Endodermal cell (in vitro differentiated cells): ENCODE measurements around the gene NPW. TPM values are rescaled to one million over a fixed set of nuclear protein-coding genes. Genes with fewer than 3 reads are reported as not detected.

Source experiments
- DNase-seq: peaks from one replicate; pipeline ENCODE4 v3.0.0-alpha.2; 2017
- H3K27ac ChIP-seq: 2 replicates; pipeline ENCODE4 v1.5.1; 2013; ENCODE audit warnings: mild to moderate bottlenecking, low read depth, low read length, moderate library complexity
- H3K27me3 ChIP-seq: 2 replicates; pipeline ENCODE4 v1.6.1; 2013; ENCODE audit warnings: mild to moderate bottlenecking, low read length, moderate library complexity; ENCODE audit not compliant: insufficient read depth, control insufficient read depth, poor library complexity, severe bottlenecking
- H3K36me3 ChIP-seq: 2 replicates; pipeline ENCODE4 v1.7.0; 2013; ENCODE audit warnings: mild to moderate bottlenecking, low read length, moderate library complexity; ENCODE audit not compliant: control insufficient read depth, insufficient read depth
- H3K4me1 ChIP-seq: one replicate; pipeline ENCODE4 v1.7.0; 2013; ENCODE audit warnings: low read length; ENCODE audit not compliant: control insufficient read depth, insufficient read depth
- H3K4me3 ChIP-seq: 2 replicates; pipeline ENCODE4 v1.5.1; 2013; ENCODE audit warnings: mild to moderate bottlenecking, low read length, moderate library complexity
- H3K9ac ChIP-seq: 2 replicates; pipeline ENCODE4 v1.6.1; 2013; ENCODE audit warnings: mild to moderate bottlenecking, low read length, moderate library complexity; ENCODE audit not compliant: poor library complexity, severe bottlenecking; ENCODE audit errors: extremely low read depth
- H3K9me3 ChIP-seq: 2 replicates; pipeline ENCODE4 v1.6.1; 2013; ENCODE audit warnings: mild to moderate bottlenecking, low read length, moderate library complexity; ENCODE audit not compliant: control insufficient read depth
- H3K27ac Mint-ChIP-seq: 2 replicates; pipeline ENCODE4 v1.8.0; 2020; ENCODE audit warnings: mixed read lengths
- H3K27me3 Mint-ChIP-seq: 2 replicates; pipeline ENCODE4 v1.8.0; 2021; ENCODE audit warnings: mild to moderate bottlenecking, mixed read lengths; ENCODE audit not compliant: insufficient read depth
- H3K36me3 Mint-ChIP-seq: 2 replicates; pipeline ENCODE4 v1.8.0; 2020; ENCODE audit warnings: low read depth, mixed read lengths
- H3K4me1 Mint-ChIP-seq: 2 replicates; pipeline ENCODE4 v1.8.0; 2020; ENCODE audit warnings: mixed read lengths
- H3K4me3 Mint-ChIP-seq: 2 replicates; pipeline ENCODE4 v1.8.0; 2020; ENCODE audit warnings: mild to moderate bottlenecking, moderate library complexity, mixed read lengths
- H3K9me3 Mint-ChIP-seq: 2 replicates; pipeline ENCODE4 v1.8.0; 2020; ENCODE audit warnings: mild to moderate bottlenecking, mixed read lengths
- WGBS, 2 experiments: methylation state at CpG; one replicate each; pipeline versions ENCODE4 v1.1.5 to v1.1.7; 2013; ENCODE audit warnings: missing lambda C conversion rate in 2 of 2, mixed read lengths in 1 of 2; ENCODE audit not compliant: insufficient coverage in 1 of 2, insufficient read length in 1 of 2; 5-methylcytosine and 5-hydroxymethylcytosine counted together
- long read RNA-seq, 4 experiments: library from polyadenylated mRNA in 2 of 4; library from RNA in 1 of 4; library from capped mRNA in 1 of 4; stranded (forward) in 3 of 4; unstranded in 1 of 4; transcript quantifications; one replicate each; pipeline ENCODE4 v2.0.0, GENCODE V29; 2020 to 2021; ENCODE audit warnings: inconsistent platforms in 1 of 4
- polyA plus RNA-seq, 2 experiments: library from polyadenylated mRNA; stranded (reverse); fragments of 50-300 nt; gene quantifications; one replicate each; pipeline ENCODE4 v1.2.3, GENCODE V29; 2013
- total RNA-seq, 2 donors: library from RNA; stranded (reverse); fragmentation: NEBNext Ultra II Directional in 1 of 2; extraction: Animal tissue kit (Norgen Biotek cat#: 25700) in 1 of 2; gene quantifications; 2 replicates in 1 of 2; 3 replicates in 1 of 2; pipeline ENCODE4 v1.2.1, GENCODE V29; 2021
- TF ChIP-seq, protein P1 (sequence below): fragments of 200-600 bp; sonication (generic); conservative IDR thresholded peaks from 2 replicates; pipeline ENCODE4 v1.5.0; 2021; ENCODE audit warnings: antibody characterized with exemption, mild to moderate bottlenecking

Gene NPW
- 1 to 10 TPM; 1.2 to 1.9 TPM for total RNA-seq
- polyA plus RNA-seq (2013, experiment 1 of 2) = 2.0 TPM
- polyA plus RNA-seq (2013, experiment 2 of 2) = 1.6 TPM
- long read RNA-seq, experiment 1, partial matches to known transcripts = 0 of 1 reads
- long read RNA-seq, experiment 1, other reads (novel, unspliced or antisense) = 0 of 1 reads
- long read RNA-seq, experiment 2, partial matches to known transcripts = 0 of 1 reads
- long read RNA-seq, experiment 2, other reads (novel, unspliced or antisense) = 1 of 1 reads
- long read RNA-seq, experiment 3, partial matches to known transcripts = 0 of 1 reads
- long read RNA-seq, experiment 3, other reads (novel, unspliced or antisense) = 0 of 1 reads
- long read RNA-seq, experiment 4 = 0 reads

DNA sequence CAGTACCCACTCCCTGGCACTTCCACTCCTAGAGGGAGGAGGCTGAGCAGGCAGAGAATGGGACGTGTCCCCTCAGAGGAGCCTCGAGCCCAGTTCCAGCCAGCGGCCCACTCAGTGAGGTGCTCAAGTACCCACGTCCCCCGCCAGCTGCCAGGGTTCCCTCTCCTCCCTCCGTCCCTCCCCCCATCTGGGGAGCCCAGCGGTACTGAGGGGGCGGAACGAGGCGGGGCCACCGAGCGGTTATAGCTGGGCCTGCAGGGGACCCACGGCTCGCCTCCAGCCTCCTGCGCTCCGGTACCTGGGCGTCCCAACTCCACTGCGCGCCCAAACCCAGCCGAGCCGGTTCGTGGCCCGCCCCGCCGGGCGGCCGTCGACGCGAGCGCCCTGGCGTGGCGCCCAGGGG lies at the start of gene NPW:
TSS of gene NPW (plus strand) at position 268 of the 403 bp plus-strand sequence.
- H3K4me1 Mint-ChIP-seq = peaks cover 2% of the 10 kb centered on the region
- TF ChIP-seq, protein P1, sequence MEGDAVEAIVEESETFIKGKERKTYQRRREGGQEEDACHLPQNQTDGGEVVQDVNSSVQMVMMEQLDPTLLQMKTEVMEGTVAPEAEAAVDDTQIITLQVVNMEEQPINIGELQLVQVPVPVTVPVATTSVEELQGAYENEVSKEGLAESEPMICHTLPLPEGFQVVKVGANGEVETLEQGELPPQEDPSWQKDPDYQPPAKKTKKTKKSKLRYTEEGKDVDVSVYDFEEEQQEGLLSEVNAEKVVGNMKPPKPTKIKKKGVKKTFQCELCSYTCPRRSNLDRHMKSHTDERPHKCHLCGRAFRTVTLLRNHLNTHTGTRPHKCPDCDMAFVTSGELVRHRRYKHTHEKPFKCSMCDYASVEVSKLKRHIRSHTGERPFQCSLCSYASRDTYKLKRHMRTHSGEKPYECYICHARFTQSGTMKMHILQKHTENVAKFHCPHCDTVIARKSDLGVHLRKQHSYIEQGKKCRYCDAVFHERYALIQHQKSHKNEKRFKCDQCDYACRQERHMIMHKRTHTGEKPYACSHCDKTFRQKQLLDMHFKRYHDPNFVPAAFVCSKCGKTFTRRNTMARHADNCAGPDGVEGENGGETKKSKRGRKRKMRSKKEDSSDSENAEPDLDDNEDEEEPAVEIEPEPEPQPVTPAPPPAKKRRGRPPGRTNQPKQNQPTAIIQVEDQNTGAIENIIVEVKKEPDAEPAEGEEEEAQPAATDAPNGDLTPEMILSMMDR = peak; percentile 33
- WGBS, 2 experiments = 1 to 15% methylated on average over 15 to 33 of the region's 33 CpGs
- Histone ChIP-seq H3K4me1 (no peaks in the 10 kb centered on the region), H3K4me3 (peak within 1 kb of the TSS; percentile 29), H3K9ac (no peak within 1 kb of the TSS), H3K27ac (no peak within 1 kb of the TSS), H3K9me3 (no peaks in the 10 kb centered on the region), H3K27me3 (peaks cover 44% of the 10 kb centered on the region), H3K36me3 (no peaks in the 10 kb centered on the region)
- H3K36me3 Mint-ChIP-seq = no peaks in the 10 kb centered on the region
- H3K9me3 Mint-ChIP-seq = no peaks in the 10 kb centered on the region
- H3K4me3 Mint-ChIP-seq = peak within 1 kb of the TSS; percentile 38
- peak; percentile 77 for DNase-seq
- no peak within 1 kb of the TSS for H3K27ac Mint-ChIP-seq
- peaks cover 69% of the 10 kb centered on the region for H3K27me3 Mint-ChIP-seq

DNA sequence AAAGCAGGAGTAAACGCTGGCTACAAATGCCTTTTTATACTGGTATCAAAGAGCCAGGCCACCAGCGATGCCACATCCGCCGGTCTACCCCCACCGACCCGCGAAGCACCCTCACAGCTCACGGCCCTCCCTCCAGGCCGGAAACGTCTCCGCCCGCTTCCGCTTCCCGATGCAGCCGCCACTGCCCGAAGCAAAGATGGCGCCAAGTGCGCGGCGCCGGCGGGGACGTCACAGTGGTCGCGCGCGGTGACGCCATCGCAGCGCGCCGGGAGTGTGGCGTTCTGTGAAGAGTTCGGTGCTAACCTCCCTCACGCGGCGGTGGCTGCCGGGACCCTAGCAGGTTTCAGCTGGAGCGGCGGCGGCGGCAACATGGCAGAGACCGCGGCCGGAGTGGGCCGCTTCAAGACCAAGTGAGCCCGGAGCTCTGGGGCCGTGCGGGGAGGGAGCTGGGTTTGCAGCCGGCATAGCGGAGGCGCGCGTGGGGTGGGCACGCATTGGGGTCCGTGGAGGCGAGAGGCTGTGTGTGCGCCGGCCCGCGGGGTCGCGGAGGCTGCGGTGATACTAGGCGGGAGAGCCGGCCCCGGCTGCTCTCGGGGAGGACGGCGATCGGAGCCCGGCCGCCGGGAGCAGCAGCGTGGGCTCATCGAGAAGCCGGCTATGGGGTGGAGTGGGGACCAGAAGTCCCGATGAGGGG lies 47.6 kb upstream of the NPW start, which contains the start of gene TBL3:
TSS of gene TBL3 (plus strand) at position 258 of the 694 bp plus-strand sequence. CDS start at position 370, 112 bp downstream.
- peak; percentile 98 for DNase-seq
- H3K36me3 ChIP-seq = peaks cover 13% of the 10 kb centered on the region

DNA sequence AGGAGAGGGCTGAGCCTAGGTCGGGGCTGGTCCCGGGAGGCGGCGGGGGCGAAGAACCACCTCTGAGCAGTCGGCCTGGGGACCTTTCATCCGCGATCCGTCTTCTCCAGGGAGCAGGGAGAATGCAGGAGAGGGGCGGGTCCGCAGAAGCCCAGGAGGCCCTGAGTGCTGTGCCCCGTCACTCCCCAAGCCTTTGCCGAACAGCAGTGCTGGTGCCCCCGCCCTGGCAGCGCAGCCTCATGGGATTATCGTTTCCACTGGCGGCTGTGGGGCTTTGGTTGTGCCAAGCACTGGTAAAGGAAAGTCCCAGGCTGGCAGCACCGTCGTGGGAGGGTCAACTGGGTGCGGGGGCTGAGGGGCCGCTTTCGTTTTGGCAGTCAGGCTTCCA lies 47.1 kb upstream of the NPW start:
- WGBS, 2 experiments = 4 to 5% methylated on average over 16 to 22 of the region's 22 CpGs
- H3K4me1 Mint-ChIP-seq = peaks cover 8% of the 10 kb centered on the region
- H3K9me3 Mint-ChIP-seq = no peaks in the 10 kb centered on the region
- Histone ChIP-seq H3K36me3 (peaks cover 16% of the 10 kb centered on the region), H3K27ac (peak overlapping the region; percentile 49), H3K9me3 (no peaks in the 10 kb centered on the region), H3K9ac (peak overlapping the region; percentile 73), H3K27me3 (no peaks in the 10 kb centered on the region), H3K4me3 (peak overlapping the region; percentile 90), H3K4me1 (no peaks in the 10 kb centered on the region)
- H3K36me3 Mint-ChIP-seq = peaks cover 13% of the 10 kb centered on the region
- no peak for DNase-seq
- H3K4me3 Mint-ChIP-seq = peak overlapping the region; percentile 92
- no peaks in the 10 kb centered on the region for H3K27me3 Mint-ChIP-seq
- TF ChIP-seq, protein P1 = no peak
- H3K27ac Mint-ChIP-seq = peak overlapping the region; percentile 93

More for the DNA sequence above, 47.6 kb upstream of the NPW start, which contains the start of gene TBL3:
- H3K27ac Mint-ChIP-seq = peak within 1 kb of the TSS; percentile 93
- peak within 1 kb of the TSS; percentile 92 for H3K4me3 Mint-ChIP-seq
- TF ChIP-seq, protein P1 = no peak
- Histone ChIP-seq H3K4me3 (peak within 1 kb of the TSS; percentile 90), H3K9me3 (no peaks in the 10 kb centered on the region), H3K27ac (peak within 1 kb of the TSS; percentile 49), H3K4me1 (no peaks in the 10 kb centered on the region), H3K9ac (peak within 1 kb of the TSS; percentile 73), H3K27me3 (no peaks in the 10 kb centered on the region)
- WGBS, 2 experiments = 0 to 1% methylated on average over 24 to 78 of the region's 78 CpGs
- H3K36me3 Mint-ChIP-seq = peaks cover 13% of the 10 kb centered on the region
- H3K27me3 Mint-ChIP-seq = no peaks in the 10 kb centered on the region
- H3K9me3 Mint-ChIP-seq = no peaks in the 10 kb centered on the region
- H3K4me1 Mint-ChIP-seq = peaks cover 8% of the 10 kb centered on the region
